Measurements from ENCODE around the gene RESF1. TPM values are rescaled to one million over a fixed set of nuclear protein-coding genes. Genes with fewer than 3 reads are reported as not detected.

Gene RESF1
- total and polyA plus RNA-seq, 2 donors (not counting 1 experiment from before 2014, with no cell fraction given) = 12.6 to 12.7 TPM

- H3K9me3 ChIP-seq (ENCODE audit: control insufficient read depth, insufficient read depth, low read depth, low read length) = no peaks in the 10 kb centered on the region
- H2AFZ ChIP-seq (ENCODE audit: low read length) = no peak overlapping the region
- no peak overlapping the region for H3K9ac ChIP-seq (ENCODE audit: insufficient read depth, low read length)
- H3K4me3 ChIP-seq (replicated peaks in 1 of 4; ENCODE audit: control extremely low read depth in 1 of 4, insufficient read depth in 1 of 4, low read depth in 3 of 4, low read length in 4 of 4) = no peak overlapping the region
- no peak for DNase-seq (ENCODE audit: low read depth in 2 of 2)
- H3K27ac ChIP-seq (ENCODE audit: insufficient read depth, low read length) = no peak overlapping the region
- no peaks in the 10 kb centered on the region for H3K27me3 ChIP-seq (ENCODE audit: control insufficient read depth, insufficient read depth, low read length)
- H3K4me1 ChIP-seq (ENCODE audit: control insufficient read depth, extremely low read depth, insufficient read depth, low read length) = no peaks in the 10 kb centered on the region
- H4K20me1 ChIP-seq (ENCODE audit: control insufficient read depth, extremely low read depth, insufficient read depth, low read length) = no peaks in the 10 kb centered on the region
- H3K36me3 ChIP-seq (ENCODE audit: control insufficient read depth, insufficient read depth, low read length) = no peaks in the 10 kb centered on the region
- H3K79me2 ChIP-seq (ENCODE audit: control insufficient read depth, insufficient read depth, low read length) = no peaks in the 10 kb centered on the region
- TF ChIP-seq EZH2 (IDR thresholded peaks at IDR 0.05; ENCODE audit: low read length, missing control alignments) = no peak
- TF ChIP-seq CTCF (conservative IDR thresholded peaks at IDR 0.05 in 1 of 2, IDR thresholded peaks at IDR 0.05 in 1 of 2; ENCODE audit: low read depth in 1 of 2, low read length in 2 of 2) = no peak
- H3K4me2 ChIP-seq (ENCODE audit: extremely low read depth, insufficient read depth, low read length) = no peak overlapping the region
Observed at GRCh38 chr12:32000373-32001005, 41.3 kb downstream of the RESF1 start.

GRCh38 chr12:32002848-32003493, 43.8 kb downstream of the RESF1 start:
- no peak overlapping the region for H3K4me3 ChIP-seq (replicated peaks in 1 of 4; ENCODE audit: control extremely low read depth in 1 of 4, insufficient read depth in 1 of 4, low read depth in 3 of 4, low read length in 4 of 4)
- H3K36me3 ChIP-seq (ENCODE audit: control insufficient read depth, insufficient read depth, low read length) = no peaks in the 10 kb centered on the region
- no peaks in the 10 kb centered on the region for H4K20me1 ChIP-seq (ENCODE audit: control insufficient read depth, extremely low read depth, insufficient read depth, low read length)
- TF ChIP-seq CTCF (conservative IDR thresholded peaks at IDR 0.05 in 1 of 2, IDR thresholded peaks at IDR 0.05 in 1 of 2; ENCODE audit: low read depth in 1 of 2, low read length in 2 of 2) = no peak
- TF ChIP-seq EZH2 (IDR thresholded peaks at IDR 0.05; ENCODE audit: low read length, missing control alignments) = no peak
- H3K4me2 ChIP-seq (ENCODE audit: extremely low read depth, insufficient read depth, low read length) = no peak overlapping the region
- H3K9ac ChIP-seq (ENCODE audit: insufficient read depth, low read length) = no peak overlapping the region
- H3K79me2 ChIP-seq (ENCODE audit: control insufficient read depth, insufficient read depth, low read length) = no peaks in the 10 kb centered on the region
- H3K27me3 ChIP-seq (ENCODE audit: control insufficient read depth, insufficient read depth, low read length) = no peaks in the 10 kb centered on the region
- H3K4me1 ChIP-seq (ENCODE audit: control insufficient read depth, extremely low read depth, insufficient read depth, low read length) = no peaks in the 10 kb centered on the region
- H2AFZ ChIP-seq (ENCODE audit: low read length) = no peak overlapping the region
- H3K9me3 ChIP-seq (ENCODE audit: control insufficient read depth, insufficient read depth, low read depth, low read length) = no peaks in the 10 kb centered on the region
- H3K27ac ChIP-seq (ENCODE audit: insufficient read depth, low read length) = no peak overlapping the region
- peak in 1 of 2 donors; percentile 44 for DNase-seq (ENCODE audit: low read depth in 2 of 2)

GRCh38 chr12:32003654-32004053, 44.4 kb downstream of the RESF1 start:
- H3K9me3 ChIP-seq (ENCODE audit: control insufficient read depth, insufficient read depth, low read depth, low read length) = no peaks in the 10 kb centered on the region
- no peak for DNase-seq (ENCODE audit: low read depth in 2 of 2)
- H3K36me3 ChIP-seq (ENCODE audit: control insufficient read depth, insufficient read depth, low read length) = no peaks in the 10 kb centered on the region
- H3K9ac ChIP-seq (ENCODE audit: insufficient read depth, low read length) = no peak overlapping the region
- TF ChIP-seq CTCF (conservative IDR thresholded peaks at IDR 0.05 in 1 of 2, IDR thresholded peaks at IDR 0.05 in 1 of 2; ENCODE audit: low read depth in 1 of 2, low read length in 2 of 2) (no peak), EZH2 (IDR thresholded peaks at IDR 0.05; ENCODE audit: low read length, missing control alignments) (no peak)
- H3K27me3 ChIP-seq (ENCODE audit: control insufficient read depth, insufficient read depth, low read length) = no peaks in the 10 kb centered on the region
- no peaks in the 10 kb centered on the region for H3K4me1 ChIP-seq (ENCODE audit: control insufficient read depth, extremely low read depth, insufficient read depth, low read length)
- H3K4me3 ChIP-seq (replicated peaks in 1 of 4; ENCODE audit: control extremely low read depth in 1 of 4, insufficient read depth in 1 of 4, low read depth in 3 of 4, low read length in 4 of 4) = no peak overlapping the region
- no peak overlapping the region for H3K27ac ChIP-seq (ENCODE audit: insufficient read depth, low read length)
- no peaks in the 10 kb centered on the region for H3K79me2 ChIP-seq (ENCODE audit: control insufficient read depth, insufficient read depth, low read length)
- H4K20me1 ChIP-seq (ENCODE audit: control insufficient read depth, extremely low read depth, insufficient read depth, low read length) = no peaks in the 10 kb centered on the region
- H3K4me2 ChIP-seq (ENCODE audit: extremely low read depth, insufficient read depth, low read length) = no peak overlapping the region
- no peak overlapping the region for H2AFZ ChIP-seq (ENCODE audit: low read length)

All from fibroblast of lung (primary cell).